GM19324 (cell line): ENCODE measurements around the gene IRAK4.

ENCODE experiments used
- ATAC-seq: cut with Tn5 transposase; IDR thresholded peaks from one replicate; pipeline ENCODE4 v1.9.1; 2021; ENCODE audit warnings: mild to moderate bottlenecking, moderate library complexity; ENCODE audit not compliant: unreplicated experiment, low FRiP score

The IRAK4 gene

DNA sequence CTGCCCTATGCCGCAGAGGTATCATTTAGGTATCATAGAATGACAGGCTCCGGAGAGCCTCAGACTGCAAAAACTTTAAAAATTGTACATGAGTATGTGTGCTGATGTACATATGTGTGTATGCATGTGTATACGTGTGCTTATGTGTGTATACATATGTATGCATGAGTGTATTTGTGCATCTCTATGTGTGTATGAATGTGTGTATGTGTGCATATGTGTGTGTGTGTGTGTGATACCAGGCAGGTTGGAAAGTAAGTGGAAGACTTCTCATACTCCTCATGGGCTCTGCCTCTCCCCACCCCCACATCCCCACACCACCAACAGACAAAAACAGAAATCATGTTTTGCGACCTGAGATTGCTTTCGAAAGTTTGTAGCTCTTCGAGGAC, 76.5 kb downstream of the IRAK4 start:
- peak; percentile 0 for ATAC-seq

DNA sequence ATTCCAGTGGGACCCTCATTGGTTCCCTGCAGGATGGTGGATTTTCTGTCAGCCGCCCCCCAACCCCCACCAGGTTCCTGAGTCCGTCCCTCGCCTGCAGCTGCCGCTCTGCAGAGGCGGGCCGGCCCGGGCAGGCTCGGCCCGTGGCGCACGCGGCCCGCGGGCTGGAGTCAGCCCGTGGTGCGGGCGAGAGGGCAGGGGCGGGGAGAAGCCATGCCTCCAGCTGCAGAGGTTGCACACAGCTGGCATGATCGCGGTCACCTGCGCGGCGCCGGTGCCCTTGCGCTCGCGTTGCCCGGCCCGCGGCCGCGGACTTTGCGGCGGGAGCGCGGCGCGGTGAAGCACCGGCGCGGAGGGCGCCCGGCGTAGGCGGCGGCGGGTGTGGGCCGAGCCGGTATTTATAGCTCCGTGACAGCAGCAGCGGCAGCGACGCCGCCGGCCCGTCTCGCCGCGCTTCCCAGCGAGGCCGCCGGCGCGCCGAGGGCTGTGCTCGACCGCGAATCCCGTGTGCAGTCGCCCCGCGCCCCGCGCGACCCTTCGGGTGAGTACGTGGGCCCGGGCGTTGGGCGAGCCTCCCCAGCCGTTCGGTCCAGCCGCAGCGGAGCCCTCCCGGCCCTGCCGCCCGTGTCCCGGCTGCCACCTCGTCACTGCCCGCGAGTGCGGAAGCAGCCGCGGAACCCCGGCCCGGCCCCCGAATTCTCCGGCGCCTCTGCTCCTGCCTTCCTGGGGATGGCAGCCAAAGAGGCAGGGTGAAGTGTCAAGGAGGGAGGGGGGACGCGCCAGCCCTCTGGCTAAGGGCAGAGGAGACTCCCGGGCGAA, 77.1 kb downstream of the IRAK4 start, which contains the start of gene TMEM117:
TMEM117 (plus strand) TSS at position 426 of the 819 bp plus-strand sequence.
- peak; percentile 86 for ATAC-seq

DNA sequence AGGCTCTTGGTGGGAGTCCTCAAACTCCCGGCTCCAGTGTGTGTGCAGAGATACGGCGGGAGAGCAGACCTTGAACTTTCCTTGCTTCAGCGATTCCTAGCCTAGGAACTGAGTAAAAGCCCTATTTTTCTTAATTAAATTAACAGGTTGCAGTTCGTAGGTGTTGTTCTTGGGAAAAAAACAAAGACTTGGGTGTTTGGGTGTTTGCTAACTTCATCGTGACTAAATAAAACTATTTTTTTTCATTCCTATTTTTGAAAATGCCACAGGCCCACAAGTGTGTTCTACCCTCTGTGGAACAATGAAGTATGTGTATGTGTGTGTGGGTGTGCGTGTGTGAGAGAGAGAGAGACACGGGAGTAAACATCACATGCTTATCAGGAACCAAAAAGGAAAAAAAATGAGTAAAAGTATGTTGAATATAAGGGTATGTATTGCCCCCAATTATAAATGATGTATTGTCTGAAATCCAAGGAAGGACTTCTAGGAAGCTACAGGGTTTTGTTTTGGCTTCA, 77.8 kb downstream of the IRAK4 start:
- ATAC-seq = no peak
